ENCODE data around the gene MYCN.
"Not testable (repeated sequence)": the region's sequence is repeated elsewhere in the genome, so short reads cannot be mapped to it uniquely, and the experiment has no call there.

MYCN gene

GRCh38 chr2:15943378-15944280 lies 3.3 kb downstream of the MYCN start:
- DNase-seq (ENCODE audit: low read depth) = no peak

DNA sequence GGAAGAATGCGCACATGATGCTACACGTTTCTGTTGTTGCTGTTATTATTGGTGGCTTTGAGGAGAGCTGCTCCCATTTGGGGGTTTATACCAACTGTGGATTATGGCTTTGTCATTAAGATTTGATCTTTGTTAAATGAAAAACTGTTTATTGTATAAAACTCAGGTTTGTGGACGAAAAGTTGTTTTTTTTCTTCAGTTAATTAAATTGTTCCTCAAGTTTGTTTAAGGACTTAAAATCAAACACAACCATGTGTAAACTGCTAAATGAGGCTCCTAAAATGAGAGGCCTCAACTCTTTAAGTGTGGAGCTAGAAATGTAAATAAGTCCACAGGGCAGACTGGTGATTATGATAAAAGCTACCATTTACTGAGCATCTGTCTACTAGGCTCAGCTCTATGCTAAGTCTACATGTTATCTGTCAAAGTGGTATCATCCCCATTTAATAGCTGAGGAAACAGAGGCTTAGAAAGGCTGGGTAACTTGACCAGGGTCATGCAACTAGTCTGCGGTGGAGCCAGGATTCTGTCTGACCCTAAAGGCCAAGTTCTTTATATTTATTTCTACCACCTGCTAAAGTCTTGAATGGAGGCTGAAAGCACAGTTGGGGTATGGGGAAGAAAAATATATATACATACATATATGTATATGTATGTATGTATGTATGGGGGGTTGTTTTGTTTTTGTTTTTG lies 4.1 kb downstream of the MYCN start:
- DNase-seq (ENCODE audit: low read depth) = no peak

DNA sequence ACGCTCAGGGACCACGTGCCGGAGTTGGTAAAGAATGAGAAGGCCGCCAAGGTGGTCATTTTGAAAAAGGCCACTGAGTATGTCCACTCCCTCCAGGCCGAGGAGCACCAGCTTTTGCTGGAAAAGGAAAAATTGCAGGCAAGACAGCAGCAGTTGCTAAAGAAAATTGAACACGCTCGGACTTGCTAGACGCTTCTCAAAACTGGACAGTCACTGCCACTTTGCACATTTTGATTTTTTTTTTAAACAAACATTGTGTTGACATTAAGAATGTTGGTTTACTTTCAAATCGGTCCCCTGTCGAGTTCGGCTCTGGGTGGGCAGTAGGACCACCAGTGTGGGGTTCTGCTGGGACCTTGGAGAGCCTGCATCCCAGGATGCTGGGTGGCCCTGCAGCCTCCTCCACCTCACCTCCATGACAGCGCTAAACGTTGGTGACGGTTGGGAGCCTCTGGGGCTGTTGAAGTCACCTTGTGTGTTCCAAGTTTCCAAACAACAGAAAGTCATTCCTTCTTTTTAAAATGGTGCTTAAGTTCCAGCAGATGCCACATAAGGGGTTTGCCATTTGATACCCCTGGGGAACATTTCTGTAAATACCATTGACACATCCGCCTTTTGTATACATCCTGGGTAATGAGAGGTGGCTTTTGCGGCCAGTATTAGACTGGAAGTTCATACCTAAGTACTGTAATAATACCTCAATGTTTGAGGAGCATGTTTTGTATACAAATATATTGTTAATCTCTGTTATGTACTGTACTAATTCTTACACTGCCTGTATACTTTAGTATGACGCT lies 5.8 kb downstream of the MYCN start:
- no peak for DNase-seq (ENCODE audit: low read depth)

DNA sequence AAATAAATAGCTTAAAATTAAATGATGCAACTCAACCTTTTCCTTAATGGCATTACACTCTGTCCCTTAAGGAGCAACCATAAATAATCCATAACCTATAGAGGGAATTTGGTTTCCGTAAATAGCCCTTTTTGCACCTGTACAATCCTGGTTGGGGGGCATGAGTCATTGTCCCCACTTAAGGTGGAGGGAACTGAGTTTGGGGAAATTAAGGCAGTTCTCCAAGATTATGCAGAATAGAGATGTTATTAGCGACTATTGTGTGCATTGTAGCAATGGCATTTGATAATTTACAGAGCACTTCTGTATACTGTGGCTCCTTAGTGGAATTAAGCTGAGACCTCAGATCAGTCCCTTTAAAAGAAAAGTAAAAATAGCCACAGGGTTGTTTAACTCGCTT lies 6.6 kb downstream of the MYCN start:
- DNase-seq (ENCODE audit: low read depth) = no peak

- DNase-seq (ENCODE audit: low read depth) = no peak
Observed at GRCh38 chr2:15947431-15947830, 7.1 kb downstream of the MYCN start.

GRCh38 chr2:15948704-15948957 lies 8.3 kb downstream of the MYCN start:
- DNase-seq (ENCODE audit: low read depth) = no peak

DNA sequence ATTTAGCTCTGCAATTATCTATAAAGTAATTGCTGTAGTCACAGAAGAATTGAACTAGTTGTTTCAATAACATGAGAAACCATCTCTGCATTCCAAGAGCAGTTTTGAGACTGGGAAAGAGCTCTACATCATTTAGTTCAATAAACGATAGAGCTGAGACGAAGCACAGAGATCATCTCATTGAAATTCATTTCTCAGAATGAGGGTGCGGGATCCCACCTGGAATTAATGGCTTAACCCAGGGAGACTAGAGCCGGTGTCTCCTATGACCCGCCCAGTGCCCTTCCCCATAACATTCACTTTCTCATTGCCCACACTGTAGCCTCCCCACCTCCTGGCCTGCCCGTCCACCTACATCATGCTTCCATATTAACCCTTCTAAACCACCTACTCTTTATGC lies 8.8 kb downstream of the MYCN start:
- DNase-seq (ENCODE audit: low read depth) = no peak

DNA sequence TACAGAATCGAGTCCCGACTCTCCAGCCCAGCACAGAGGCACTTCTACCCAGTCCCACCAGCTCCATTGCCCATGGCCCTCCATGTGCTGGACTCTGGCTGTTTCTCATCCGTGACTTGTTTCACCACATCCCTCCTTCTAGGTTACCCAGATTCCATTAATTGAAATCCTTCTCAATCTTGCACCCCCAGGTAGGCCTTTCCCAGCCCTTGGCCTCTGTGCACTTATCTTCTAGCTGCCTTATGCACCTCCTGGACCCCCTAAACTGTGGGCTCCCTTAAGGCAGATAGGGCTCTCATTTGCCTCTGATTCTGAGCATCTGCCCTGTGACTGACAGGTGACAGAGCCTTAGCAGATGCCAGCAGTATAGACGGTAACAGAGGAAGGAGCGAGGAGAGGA lies 9.2 kb downstream of the MYCN start:
- DNase-seq (ENCODE audit: low read depth) = no peak

GRCh38 chr2:15950088-15950952 lies 10.0 kb downstream of the MYCN start:
- DNase-seq (ENCODE audit: low read depth) = no peak

- DNase-seq (ENCODE audit: low read depth) = not testable (repeated sequence)
Observed at GRCh38 chr2:15951936-15952335, 11.6 kb downstream of the MYCN start.

DNA sequence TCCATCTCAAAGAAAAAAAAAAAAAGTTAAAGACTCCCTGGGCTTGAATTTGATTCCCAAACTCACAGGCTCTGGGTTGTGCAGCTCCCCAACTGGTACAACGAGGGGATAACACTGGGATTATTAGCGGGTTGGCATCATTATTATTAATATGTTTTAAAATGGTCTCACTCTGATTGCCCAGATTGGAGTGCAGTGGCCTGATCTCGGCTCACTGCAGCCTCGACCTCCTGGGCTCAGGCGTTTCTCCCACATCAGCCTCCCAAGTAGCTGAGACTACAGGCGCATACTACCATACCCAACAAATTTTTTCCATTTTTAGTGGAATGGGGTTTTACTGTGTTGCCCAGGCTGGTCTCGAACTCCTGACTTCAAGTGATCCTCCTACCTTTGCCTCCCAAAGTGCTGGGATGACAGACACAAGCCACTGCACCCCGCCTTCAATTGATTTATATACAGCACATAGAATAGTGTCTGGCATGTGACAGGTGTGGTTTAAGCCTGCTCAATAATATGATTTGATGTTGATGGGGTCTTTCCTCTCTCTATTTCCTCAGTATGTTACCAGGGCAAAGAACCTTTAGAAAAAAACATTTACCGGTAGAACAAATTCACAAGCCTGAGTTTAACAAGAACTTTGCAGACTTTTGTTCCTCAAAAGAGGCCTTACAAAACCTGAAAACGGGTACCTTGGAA lies 12.2 kb downstream of the MYCN start:
- DNase-seq (ENCODE audit: low read depth) = no peak

GRCh38 chr2:15953147-15953630 lies 12.8 kb downstream of the MYCN start:
- DNase-seq (ENCODE audit: low read depth) = no peak

DNA sequence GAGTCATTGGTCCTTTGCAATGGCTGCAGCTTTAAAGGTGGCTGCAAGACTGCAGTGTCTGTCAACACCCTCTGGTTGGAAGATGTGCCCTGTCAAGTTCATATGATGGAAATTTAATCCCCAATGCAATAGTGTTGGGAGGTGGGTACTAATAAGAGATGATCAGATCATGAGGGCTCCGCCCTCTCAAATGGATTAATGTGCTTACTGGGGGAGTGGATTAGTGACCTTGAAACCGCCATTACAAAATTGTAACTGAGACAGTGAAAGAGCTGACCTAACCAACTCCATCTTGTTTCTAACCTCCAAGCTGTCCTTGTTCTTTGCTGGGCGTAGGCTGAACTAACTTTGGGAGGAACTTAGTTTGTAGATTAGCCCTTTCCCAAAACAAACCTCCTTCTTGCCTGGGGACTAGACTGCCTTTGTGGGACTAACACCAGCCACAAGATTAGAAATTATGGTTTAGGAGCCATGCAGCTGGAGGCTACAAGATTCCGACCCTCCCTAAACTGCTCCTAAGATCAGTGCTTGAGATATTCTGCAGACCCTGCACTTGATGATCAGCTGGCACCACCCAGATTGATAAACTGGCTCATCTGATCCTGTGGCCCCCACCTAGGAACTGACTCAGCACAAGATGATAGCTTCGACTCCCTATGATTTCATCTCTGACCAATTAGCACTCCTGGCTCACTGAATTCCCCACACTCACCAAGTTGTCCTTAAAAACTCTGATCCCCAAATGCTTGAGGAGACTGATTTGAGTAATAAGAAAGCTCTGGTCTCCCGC lies 13.7 kb downstream of the MYCN start:
- DNase-seq (ENCODE audit: low read depth) = no peak

- DNase-seq (ENCODE audit: low read depth) = no peak
Observed at GRCh38 chr2:15954761-15955160, 14.4 kb downstream of the MYCN start.

GRCh38 chr2:15955232-15955988 lies 15.1 kb downstream of the MYCN start:
- DNase-seq (ENCODE audit: low read depth) = no peak

GRCh38 chr2:15956230-15956629 lies 15.9 kb downstream of the MYCN start:
- no peak for DNase-seq (ENCODE audit: low read depth)

GRCh38 chr2:15956751-15957736 lies 16.7 kb downstream of the MYCN start:
- DNase-seq (ENCODE audit: low read depth) = no peak

Data from activated T-cell treated with anti-CD3 and anti-CD28 coated beads for 1 hour (primary cell).